CD4-positive, alpha-beta T cell treated with Interleukin-17A for 1 hour (primary cell): ENCODE measurements around the gene SPATA20.
A peak's percentile ranks its signal among the peaks of the same experiment; 100 is the strongest.

Experiments
- DNase-seq: peaks from one replicate; pipeline ENCODE4 v3.0.0-alpha.2; 2020

Gene SPATA20

DNA sequence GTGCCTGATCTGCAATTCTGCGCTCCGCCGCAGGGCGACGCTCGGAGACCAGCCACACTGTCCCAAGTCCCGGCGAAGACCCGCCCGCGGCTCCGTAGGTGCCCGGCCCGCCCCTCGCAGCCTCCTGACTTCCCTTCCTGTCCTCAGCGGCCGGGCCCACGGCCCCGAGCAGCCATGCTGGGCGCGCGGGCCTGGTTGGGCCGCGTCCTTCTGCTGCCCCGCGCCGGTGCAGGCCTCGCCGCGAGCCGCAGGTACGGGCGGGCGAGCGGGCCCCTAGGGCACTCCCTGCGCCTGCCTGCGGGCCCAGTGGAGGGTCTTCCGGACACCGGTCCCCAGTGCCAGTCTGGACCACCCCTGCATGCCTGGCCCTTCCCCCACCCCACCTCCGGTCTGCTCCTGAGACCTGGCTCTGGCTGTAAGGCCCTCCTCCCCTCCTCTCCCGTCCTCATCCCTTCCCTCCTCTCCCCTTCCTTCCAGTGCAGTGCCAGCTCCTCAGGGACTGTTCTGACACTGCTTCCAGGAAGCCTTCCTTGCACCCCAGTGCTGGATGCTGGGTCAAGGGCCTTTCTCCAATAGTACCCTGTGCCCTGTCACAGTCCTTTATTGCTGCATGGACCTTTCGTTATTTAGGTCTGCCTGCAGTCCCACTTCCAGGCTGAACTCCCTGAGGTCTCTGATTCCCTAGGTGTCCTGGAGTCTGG is at the start of gene SPATA20:
Gene SPATA20 (plus strand): TSS at position 140 of the 701 bp plus-strand sequence. CDS start 35 bp downstream, at position 175.
- peak; percentile 85 for DNase-seq

DNA sequence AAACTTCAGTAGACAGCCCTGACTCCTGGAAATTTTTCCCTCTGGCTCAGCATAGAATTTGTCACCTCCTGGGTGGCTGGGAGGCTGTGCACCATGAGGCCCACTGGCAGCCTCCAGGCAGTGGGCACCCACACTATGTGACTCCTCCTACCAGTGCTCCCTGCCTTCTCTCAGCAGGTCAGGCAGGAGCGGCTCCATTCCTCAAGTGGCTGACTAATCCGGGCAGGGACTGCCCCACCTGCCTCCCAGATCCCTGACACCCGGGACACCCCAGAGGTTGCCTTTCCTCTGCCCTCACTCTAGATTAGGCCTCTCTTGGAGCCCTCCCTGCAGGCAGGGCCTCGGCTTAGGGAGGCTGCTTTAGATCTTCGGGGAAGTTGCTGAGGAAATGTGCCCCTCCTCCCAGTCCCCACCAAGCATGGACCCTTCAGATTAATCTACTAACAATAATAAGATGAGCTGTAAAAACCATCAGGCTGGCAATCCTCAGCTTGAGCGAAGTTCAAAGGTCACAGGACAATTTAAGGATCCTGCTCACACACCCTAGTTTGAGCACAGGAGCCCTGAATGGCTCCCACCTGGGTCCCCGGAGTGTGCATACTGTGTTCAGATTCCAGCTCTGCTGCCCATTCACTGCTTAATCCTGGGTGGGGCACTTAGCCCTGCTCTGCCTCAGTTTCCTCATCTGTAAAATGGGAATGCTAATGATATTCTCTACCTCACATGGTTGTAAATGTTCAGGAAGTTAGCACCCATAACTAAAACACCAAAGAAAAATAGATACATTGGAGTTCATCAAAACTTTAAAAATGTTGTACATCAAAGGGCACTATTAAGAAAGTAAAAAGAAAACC is 48.7 kb upstream of the SPATA20 start:
- DNase-seq, result no peak

DNA sequence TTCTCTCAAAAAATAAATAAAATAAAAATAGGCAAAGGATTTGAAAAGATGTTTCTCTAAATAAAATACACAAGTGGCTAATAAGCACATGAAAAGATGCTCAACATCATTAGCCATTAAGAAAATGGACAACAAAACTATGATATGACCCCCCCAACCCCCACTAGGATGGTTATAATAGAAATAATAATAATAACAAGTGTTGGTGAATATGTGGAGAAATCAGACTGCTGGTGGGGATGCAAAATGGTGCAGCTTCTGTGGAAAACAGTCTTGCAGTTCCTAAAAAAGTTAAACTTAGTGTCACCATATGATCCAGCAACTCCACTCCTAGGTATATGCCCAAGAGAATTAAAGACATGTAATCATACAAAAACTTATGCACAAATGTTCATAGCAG is 47.7 kb upstream of the SPATA20 start:
- DNase-seq, result no peak

DNA sequence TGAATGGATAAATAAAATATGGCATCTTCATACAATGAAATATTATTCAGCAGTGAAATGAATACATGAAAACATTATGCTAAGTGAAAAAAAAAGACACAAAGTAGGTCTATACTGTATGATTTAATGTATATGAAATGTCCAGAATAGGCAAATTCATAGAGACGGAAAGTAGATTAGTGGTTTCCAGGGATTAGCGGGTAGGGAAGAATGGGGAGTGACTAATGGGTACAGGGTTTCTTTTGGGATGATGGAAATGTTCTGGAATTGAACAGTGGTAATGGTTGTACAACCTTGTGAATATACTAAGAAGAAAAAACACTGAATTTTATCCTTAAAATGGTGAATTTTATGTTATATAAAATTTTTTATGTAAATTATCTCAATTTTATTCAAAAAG is 47.3 kb upstream of the SPATA20 start:
- DNase-seq, result no peak

DNA sequence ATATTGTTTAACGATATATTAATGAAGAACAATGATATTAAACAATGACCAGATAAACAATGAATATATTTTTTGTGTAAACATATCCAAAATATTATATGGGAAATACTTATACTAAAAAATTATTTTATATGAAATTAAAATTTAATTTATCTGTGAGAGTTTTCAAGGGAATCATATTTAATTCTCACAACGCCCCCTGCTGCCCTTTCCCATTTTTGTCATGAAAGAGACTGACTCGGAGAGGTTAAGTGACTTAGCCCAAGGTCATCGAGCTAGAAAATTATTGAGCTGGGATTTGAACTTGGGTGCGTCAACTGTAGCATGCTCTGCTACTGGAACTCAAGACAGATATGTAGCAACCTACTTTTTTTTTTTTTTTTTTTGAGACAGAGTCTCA is 45.9 kb upstream of the SPATA20 start:
- DNase-seq, result peak; percentile 46

DNA sequence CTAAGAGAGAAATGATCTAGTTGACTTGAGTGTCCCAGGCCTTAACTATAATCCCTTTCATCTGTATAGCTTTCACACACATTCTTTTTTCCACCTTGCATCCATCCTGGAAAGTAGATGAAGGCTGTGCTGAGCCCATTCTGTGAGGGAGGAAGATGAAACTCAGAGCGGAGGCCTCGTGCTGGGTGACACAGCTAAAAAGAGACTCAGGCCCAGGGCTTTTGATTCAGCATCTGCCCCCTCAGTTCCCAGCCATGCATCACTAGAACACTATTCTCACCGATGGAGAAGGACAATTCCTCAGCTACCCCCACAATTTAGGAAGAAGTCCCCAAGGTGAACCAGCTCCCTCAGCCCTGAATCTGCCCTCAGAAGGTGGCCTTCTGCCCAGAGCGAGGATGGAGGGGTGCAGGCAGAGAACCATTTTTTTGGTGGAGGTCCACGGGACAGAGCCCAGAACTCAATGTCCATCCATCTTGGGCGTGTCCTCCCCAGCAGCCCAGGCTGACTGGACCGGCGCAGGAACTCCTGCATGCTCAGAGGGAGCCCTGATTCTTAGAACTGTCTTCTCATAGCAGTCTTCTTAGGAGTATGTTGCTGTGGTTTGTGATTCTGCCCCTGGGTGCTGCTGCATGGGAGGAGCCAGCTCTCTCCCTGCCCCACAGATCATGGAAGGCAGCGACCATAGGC is 44.5 kb upstream of the SPATA20 start:
- DNase-seq, result no peak

DNA sequence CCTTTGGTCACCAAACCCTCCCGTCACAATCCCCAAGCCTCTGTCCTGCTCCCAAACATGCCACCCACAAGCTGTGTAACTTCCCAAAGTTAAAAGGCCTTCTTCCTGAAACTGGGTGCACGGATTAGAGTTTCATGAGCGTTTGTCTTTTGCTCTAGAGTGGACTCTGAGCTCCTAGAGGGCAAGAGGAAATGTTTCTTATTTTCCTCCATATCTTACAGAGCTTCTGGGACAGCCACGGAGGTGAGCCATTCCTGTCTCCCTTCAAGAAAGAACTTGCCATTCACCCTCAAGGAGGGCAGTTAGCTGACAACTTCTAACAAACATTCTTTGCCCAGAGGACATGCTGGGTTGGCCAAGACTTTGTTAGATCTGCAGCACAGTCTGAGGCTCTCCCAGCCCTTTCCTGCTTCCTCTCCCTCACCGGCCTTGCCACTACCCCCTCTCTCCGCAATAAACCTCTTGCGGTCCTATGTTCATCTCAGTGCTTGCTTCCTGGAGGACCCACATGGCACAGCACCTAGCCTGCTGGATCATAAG is 41.3 kb upstream of the SPATA20 start:
- DNase-seq, result no peak

DNA sequence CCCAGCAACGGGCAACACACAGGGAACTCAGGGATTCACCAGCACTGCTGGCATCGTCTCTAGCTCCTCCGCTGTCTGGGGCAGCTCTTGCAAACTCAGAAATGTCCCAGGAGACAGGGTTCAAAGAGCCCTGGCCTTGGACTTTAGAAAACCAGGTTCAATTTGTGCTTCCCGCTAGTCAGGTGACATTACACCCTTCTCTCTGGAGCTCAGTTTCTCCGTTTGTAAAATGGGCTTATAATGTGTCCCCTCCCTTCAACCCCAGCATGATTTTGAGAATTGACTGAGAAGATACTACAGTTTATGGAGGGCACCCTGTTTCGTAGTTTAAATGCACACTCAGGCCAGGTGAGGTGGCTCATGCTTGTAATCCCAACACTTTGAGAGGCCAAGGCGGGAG is 40.7 kb upstream of the SPATA20 start:
- DNase-seq, result no peak

DNA sequence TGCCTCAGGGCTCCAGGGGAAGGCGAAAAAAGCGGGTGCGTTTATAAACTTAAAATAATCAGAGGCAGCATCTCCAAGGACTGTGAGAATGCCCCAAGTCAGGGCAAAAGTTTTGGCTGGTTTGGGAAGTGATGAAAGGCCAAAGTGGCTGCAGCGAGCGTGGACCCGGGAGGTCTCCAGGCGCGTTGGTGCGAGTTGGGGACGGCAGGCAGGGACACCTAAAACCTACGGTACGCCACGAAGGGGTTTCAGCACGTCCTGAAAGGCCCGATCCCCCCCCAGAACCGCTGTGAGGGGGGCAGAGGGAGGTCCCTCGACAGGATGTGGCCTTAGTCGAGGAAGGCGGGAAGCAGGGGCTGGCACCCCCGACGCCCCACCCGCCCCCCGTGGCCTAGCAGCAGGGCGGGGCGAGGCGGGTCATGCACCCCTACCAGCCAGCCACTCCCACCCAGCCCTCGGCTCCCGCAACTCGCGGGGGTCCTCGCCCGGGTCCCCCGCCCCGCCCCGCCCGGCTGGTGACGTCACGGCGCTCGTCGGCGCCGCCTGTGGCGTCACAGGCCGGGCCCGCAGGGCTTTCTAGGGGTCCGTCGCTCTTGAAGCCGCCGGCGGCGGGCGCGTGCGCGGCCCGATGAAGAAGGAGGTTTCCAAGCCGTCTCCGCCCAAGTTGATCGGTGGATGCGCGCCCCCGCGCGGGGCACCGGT is 39.0 kb upstream of the SPATA20 start, which contains the start of gene MYCBPAP:
Gene MYCBPAP (plus strand): TSS at position 569 of the 702 bp plus-strand sequence. CDS start 236 bp downstream, outside the sequence.
- peak; percentile 81 for DNase-seq

DNA sequence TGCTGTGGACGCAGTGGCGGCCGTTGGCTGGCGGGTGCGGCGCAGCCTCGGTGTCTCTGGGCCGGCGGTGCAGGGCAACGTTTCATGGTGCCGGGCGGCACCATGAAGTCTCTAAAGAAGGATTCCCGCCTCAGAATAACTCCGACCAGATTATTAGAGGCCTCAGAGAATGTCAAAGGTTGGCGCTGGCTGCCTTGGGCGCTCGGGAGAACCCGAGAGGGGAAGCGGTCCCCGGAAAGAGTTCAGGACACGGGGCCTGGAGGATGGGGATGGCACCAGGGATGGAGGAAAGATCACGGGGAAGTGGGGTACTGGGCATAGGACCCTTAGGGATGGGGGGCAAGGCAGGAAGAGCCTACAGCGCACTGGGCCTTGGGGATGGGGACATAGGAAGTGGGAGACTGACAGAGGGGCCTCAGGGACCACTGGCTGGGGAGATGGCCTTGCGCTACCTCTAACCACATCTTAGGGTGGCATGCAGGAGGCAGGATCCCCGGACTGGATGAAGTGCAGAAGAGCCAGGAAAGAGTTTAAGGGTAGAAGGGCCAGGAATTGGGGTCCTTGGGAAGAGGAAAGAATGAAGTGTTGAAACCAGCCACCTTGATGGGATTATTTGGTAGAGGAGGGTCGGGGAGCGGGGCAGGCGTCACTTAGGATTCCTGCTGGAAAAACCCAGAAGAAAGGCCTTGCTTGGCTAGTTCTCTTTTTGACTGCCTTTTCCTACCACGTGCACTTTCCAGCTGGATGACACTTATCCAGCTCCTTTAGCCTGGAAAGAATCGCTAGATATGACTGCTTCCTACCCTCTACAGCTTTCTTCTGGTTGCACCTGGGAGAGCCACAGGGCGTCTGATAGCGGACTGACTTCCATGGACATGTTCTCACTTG is 38.2 kb upstream of the SPATA20 start:
- DNase-seq, result no peak

DNA sequence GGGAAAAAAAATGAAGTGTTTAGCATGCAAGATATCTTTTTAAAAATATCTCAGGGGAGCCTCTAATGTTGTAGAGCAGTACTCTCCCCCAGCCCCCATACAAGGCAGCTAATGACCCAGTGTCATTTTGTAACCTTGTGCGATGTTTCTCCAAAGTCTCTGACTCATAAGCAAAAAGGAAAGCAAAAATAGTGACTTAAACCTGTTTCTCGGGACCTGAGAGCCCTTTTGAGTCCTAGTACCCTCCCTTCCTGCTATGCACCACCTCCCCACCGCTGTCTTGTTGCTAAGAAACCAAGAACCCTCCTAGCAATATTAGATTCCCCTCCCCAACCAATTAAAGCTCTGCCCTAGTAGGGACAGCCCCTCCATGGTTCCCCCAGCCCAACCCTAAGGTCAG is 35.9 kb upstream of the SPATA20 start:
- DNase-seq, result peak; percentile 77

DNA sequence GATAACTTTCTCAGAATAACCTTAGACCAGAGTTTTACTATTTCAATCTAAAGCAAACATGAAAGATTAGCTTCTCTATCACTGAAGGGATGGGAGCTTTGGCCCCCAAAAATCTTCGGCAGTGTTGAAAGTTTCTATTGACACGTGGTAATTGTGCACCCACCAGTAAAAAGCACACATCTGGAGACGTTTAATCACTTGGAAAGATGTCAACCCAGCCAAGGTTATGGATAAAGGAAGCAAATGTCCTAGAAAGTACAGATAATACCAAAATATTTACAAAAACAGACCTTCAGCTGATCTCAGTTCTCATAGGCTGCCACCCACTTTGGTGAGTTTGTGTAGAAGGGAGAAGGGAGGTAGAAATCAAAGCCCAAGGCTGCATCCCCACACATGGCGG is 33.5 kb upstream of the SPATA20 start:
- no peak for DNase-seq

DNA sequence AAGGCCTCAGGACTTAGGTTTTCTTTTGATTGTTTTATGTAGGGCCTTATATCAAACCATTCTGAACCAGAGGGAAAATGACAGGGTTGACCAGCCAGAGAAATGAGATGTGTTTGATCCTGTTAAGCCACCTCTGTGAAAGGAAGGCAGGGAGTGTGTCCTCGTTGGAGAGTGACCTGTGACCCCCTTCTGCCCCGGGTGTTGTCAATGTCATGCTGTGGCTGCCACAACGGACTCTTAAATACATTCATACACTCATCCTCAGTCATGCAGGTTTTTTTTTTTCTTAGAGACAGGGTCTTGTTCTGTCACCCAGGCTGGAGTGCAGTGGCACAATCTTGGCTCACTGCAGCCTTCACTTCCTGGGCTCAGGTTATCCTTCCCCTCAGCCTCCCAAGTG is 32.6 kb upstream of the SPATA20 start:
- DNase-seq, result no peak

DNA sequence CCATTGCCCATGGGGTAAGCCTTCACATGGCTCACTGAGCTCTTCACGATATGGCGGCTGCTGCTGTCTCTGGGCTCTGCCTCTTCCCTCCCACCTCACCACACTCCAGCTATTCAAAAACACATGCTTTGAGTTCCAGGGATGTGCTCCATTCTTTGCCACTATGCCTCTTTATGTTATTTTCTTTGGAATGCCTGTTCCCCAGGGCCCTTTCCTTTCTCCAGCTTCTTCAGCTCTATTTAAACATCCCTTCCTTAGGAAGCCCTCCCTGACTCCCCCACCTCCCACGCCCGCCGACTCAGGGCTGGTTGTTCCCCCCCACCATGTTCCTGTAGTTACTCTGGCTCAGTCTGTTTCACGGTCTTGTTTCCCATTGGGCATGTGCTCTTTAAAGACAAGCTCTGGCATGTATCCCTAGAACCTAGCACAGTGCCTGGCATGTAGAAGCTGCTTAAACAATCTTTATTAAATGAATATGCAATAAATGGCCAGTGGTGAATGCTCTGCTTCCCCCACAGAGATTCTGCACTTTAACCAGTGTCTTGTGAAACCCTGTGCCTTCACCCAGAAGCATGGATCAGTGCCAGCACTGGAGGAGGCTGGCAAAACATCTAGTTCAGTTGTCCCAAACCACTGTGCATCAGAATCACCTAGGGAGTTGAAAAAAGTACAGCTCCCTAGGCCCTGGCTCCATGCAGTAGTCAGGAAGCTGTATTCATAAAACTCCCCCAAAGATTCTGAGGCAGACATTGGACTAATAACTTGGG is 31.9 kb upstream of the SPATA20 start:
- DNase-seq, result no peak

DNA sequence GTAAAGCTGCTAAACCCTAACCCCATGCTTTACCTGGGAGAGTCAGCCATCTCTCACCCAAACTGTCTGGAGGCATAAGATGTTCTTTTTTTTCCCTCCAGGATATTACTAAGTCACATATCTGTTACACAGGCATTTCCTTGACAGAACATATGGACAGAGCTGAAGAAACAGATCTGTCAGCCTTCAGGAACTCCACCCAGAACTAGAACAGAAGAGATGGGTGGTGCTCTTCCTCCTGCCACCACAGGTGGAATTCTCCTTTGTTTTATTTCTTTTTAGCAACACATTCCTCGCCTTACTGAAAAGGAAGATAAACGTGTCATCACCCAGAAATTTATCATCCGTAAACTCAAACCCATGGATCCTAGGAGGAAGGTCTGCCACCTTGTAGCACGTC is 30.0 kb upstream of the SPATA20 start:
- no peak for DNase-seq

DNA sequence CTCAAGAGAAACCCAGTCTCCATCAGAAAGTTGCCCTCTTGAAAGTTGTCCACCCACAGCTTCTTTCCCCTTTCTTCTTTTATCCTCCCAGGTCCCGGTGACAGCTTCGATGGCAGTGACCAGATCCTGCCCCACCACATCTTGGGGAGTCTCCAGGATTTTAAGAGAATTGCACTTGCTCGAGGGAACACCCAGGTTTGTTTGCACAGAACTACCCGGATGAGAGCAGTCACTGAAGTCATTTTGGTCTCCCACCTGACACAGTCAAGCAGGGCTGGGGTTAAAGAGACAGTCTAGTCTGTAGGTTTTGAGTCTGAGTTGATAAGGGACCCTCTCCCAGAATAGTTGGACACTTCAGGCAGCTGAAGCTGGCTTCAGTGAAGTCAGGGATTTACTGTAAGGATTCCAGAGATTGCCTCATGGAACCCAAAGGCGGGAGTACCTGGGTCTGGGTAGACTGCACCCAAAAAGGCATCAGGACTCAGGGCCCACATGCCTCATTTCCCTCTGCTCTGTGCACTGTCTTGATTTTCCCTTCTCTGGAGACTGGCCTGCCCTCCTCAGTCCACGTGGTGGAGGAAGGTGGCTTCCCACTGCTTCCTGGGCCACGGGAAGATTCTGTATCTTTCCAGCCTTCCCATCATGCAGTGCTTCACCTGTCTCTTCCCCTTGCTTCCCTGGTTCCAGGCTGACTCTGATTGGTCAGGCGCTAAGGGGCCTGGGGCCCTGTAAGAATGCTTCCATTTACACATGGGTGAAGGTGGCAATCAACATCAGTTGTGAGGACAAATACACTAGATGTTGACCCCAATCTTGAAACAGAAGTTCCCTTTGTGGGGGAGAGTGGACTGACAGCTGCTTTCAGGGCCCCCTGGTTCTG is 29.2 kb upstream of the SPATA20 start:
- DNase-seq, result no peak

DNA sequence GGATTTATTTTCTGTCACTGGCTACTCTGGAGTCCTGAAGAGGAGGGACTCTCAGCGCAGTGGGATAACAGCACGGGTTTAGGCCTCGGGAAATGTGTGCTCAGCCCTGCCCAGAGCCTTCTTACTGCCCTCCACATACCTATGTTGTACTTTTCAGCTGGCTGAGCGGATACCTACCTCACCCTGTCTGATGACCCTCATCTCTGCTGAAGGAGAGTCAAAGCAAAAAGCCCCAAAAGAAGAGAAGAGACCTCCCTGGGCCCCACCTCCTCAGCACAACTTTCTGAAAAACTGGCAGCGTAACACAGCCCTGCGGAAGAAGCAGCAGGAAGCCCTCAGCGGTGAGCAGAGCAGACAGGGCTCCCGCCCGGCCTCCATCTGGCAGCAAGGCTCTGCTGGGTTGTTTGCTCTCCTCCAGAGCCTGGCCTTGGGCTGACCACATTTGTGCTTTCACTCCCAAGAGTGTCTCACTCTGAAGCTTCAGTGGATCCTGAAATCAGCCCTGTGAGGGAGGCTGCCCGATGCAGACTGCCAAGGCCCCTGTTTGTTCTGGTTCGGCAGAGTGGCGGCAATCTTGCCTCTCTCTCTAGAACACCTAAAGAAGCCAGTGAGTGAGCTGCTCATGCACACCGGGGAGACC is 28.5 kb upstream of the SPATA20 start:
- no peak for DNase-seq

DNA sequence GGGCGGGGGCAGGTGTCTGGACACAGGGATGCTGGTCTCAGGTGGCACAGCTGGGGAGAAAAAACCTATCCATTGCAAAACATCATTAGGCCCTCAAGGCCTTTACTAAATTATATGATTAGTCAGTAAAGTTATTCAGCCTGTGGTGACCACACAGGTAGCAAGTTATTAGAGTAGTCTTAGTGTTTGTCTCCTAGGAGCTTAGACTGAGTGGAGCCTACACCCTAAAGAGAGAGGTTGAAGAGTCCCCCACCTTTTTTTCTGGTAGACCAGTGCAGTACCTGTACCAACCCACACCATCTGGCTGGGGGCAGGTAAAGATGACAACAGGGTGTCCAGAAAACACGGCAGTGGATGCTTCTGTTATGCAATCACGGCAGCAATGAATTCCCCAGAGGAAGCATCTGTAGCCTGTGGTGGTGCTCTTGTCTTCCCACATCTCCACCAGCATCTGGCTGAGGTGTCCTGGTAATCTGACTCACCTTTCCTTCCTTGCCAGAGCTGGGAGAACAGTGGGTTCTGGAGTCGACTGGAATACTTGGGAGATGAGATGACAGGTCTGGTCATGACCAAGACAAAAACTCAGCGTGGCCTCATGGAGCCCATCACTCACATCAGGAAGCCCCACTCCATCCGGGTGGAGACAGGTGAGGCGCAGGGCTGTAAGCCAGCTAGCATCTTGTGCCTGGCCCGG is 27.7 kb upstream of the SPATA20 start:
- DNase-seq, result no peak

DNA sequence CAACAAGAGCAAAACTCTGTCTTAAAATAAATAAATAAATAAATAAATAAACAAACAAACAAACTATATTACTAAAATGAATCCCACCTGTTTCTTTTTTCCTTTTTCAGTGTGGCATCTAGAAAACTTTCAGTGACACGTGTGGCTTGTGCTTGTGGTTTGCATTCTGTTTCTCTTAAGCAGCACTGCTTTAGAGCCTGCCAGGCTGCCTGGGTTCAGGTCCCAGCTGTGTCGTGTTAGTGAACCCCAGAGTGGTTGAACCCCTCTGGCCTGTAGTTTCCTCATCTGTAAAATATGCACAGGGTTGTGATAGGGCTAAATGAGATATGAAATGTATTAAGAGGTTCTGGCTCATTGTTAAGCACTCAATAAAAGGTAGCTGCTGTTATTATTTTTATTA is 26.5 kb upstream of the SPATA20 start:
- no peak for DNase-seq
